Measurements from ENCODE around the gene OR5B12.
"Not testable (repeated sequence)": the region's sequence is repeated elsewhere in the genome, so short reads cannot be mapped to it uniquely, and the experiment has no call there.

OR5B12 gene

GRCh38 chr11:58433638-58434203 lies 8.3 kb downstream of the OR5B12 start:
- Histone ChIP-seq H3K9me3 (ENCODE audit: severe bottlenecking) (no peaks in the 10 kb centered on the region), H3K36me3 (no peaks in the 10 kb centered on the region), H3K4me3 (ENCODE audit: low read depth, low read length) (no peak overlapping the region), H3K27ac (no peak overlapping the region), H3K27me3 (ENCODE audit: insufficient read depth, low read depth, severe bottlenecking) (peaks cover 28% of the 10 kb centered on the region)
- no peak for TF ChIP-seq CTCF (IDR thresholded peaks at IDR 0.05; ENCODE audit: low read depth, low read length)
- no peak for DNase-seq

GRCh38 chr11:58429273-58429672 lies 12.8 kb downstream of the OR5B12 start:
- H3K36me3 ChIP-seq: no peaks in the 10 kb centered on the region
- H3K27ac ChIP-seq: no peak overlapping the region
- H3K4me3 ChIP-seq (ENCODE audit: low read depth, low read length): no peak overlapping the region
- no peak for TF ChIP-seq CTCF (IDR thresholded peaks at IDR 0.05; ENCODE audit: low read depth, low read length)
- DNase-seq: no peak
- peaks cover 29% of the 10 kb centered on the region for H3K27me3 ChIP-seq (ENCODE audit: insufficient read depth, low read depth, severe bottlenecking)
- H3K9me3 ChIP-seq (ENCODE audit: severe bottlenecking): no peaks in the 10 kb centered on the region

- TF ChIP-seq CTCF (IDR thresholded peaks at IDR 0.05; ENCODE audit: low read depth, low read length): no peak
- no peaks in the 10 kb centered on the region for H3K36me3 ChIP-seq
- H3K27ac ChIP-seq: no peak within 1 kb of the TSS
- H3K9me3 ChIP-seq (ENCODE audit: severe bottlenecking): no peaks in the 10 kb centered on the region
- H3K27me3 ChIP-seq (ENCODE audit: insufficient read depth, low read depth, severe bottlenecking): peaks cover 29% of the 10 kb centered on the region
- DNase-seq: no peak
- no peak within 1 kb of the TSS for H3K4me3 ChIP-seq (ENCODE audit: low read depth, low read length)
Observed at GRCh38 chr11:58428021-58428420, 14.0 kb downstream of the OR5B12 start, which contains the start of gene OR5B2. Gene OR5B2 (minus strand): TSS chr11:58428121. CDS start chr11:58423261, 4,860 bp downstream.

- no peak for TF ChIP-seq CTCF (IDR thresholded peaks at IDR 0.05; ENCODE audit: low read depth, low read length)
- peaks cover 20% of the 10 kb centered on the region for H3K27me3 ChIP-seq (ENCODE audit: insufficient read depth, low read depth, severe bottlenecking)
- peaks cover 3% of the 10 kb centered on the region for H3K9me3 ChIP-seq (ENCODE audit: severe bottlenecking)
- no peak within 1 kb of the TSS for H3K4me3 ChIP-seq (ENCODE audit: low read depth, low read length)
- no peak within 1 kb of the TSS for H3K27ac ChIP-seq
- DNase-seq: no peak
- no peaks in the 10 kb centered on the region for H3K36me3 ChIP-seq
Observed at GRCh38 chr11:58406774-58407173, 35.3 kb downstream of the OR5B12 start, which contains the start of gene OR5B3. Gene OR5B3 (minus strand): TSS chr11:58406874. CDS start chr11:58403409, 3,465 bp downstream.

GRCh38 chr11:58399622-58400021 lies 42.4 kb downstream of the OR5B12 start:
- DNase-seq; H3K9me3 ChIP-seq (ENCODE audit: severe bottlenecking); H3K36me3 ChIP-seq; H3K4me3 ChIP-seq (ENCODE audit: low read depth, low read length); H3K27ac ChIP-seq: not testable (repeated sequence)
- H3K27me3 ChIP-seq (ENCODE audit: insufficient read depth, low read depth, severe bottlenecking): peaks cover 31% of the 10 kb centered on the region

- Histone ChIP-seq H3K36me3 (no peaks in the 10 kb centered on the region), H3K4me3 (ENCODE audit: low read depth, low read length) (no peak overlapping the region)
- no peak for DNase-seq
Observed at GRCh38 chr11:58395581-58395980, 46.5 kb downstream of the OR5B12 start.

More at GRCh38 chr11:58395581-58395980, 46.5 kb downstream of the OR5B12 start:
- no peak overlapping the region for H3K27ac ChIP-seq
- peaks cover 34% of the 10 kb centered on the region for H3K27me3 ChIP-seq (ENCODE audit: insufficient read depth, low read depth, severe bottlenecking)
- no peak for TF ChIP-seq CTCF (IDR thresholded peaks at IDR 0.05; ENCODE audit: low read depth, low read length)
- H3K9me3 ChIP-seq (ENCODE audit: severe bottlenecking): no peaks in the 10 kb centered on the region
